ENCODE results near the gene NLRP7. TPM values are rescaled to one million over a fixed set of nuclear protein-coding genes. Genes with fewer than 3 reads are reported as not detected.
"Not testable (repeated sequence)": the region's sequence is repeated elsewhere in the genome, so short reads cannot be mapped to it uniquely, and the experiment has no call there.

The NLRP7 gene
- not detected in 2 replicates for total RNA-seq (2014; rRNA removed; shearing (Covaris generic))

GRCh38 chr19:54947381-54947780, at the start of gene NLRP7:
Gene NLRP7, minus strand, starts transcription at chr19:54947530.
- DNase-seq (ENCODE audit: low read depth): no peak

- no peak for DNase-seq (ENCODE audit: low read depth)
These were observed 48.2 kb upstream of the NLRP7 start for GRCh38 chr19:54995561-54995960.

GRCh38 chr19:54989531-54989930, 42.2 kb upstream of the NLRP7 start:
- not testable (repeated sequence) for DNase-seq (ENCODE audit: low read depth)

- DNase-seq (ENCODE audit: low read depth): not testable (repeated sequence)
These were observed 35.2 kb upstream of the NLRP7 start for GRCh38 chr19:54982562-54982961.

- DNase-seq (ENCODE audit: low read depth): not testable (repeated sequence)
These were observed 26.1 kb upstream of the NLRP7 start for GRCh38 chr19:54973229-54974090.

GRCh38 chr19:54971446-54971845, 24.1 kb upstream of the NLRP7 start:
- not testable (repeated sequence) for DNase-seq (ENCODE audit: low read depth)

GRCh38 chr19:54969647-54970046, 22.3 kb upstream of the NLRP7 start:
- no peak for DNase-seq (ENCODE audit: low read depth)

GRCh38 chr19:54967611-54968010, 20.3 kb upstream of the NLRP7 start:
- no peak for DNase-seq (ENCODE audit: low read depth)

- not testable (repeated sequence) for DNase-seq (ENCODE audit: low read depth)
These were observed 17.7 kb upstream of the NLRP7 start for GRCh38 chr19:54965055-54965454.

GRCh38 chr19:54959840-54960239, 12.5 kb upstream of the NLRP7 start:
- DNase-seq (ENCODE audit: low read depth): peak; percentile 20

GRCh38 chr19:54955376-54955775, 8.0 kb upstream of the NLRP7 start:
- peak; percentile 79 for DNase-seq (ENCODE audit: low read depth)

- not testable (repeated sequence) for DNase-seq (ENCODE audit: low read depth)
These were observed 6.0 kb upstream of the NLRP7 start for GRCh38 chr19:54953345-54953713.

- DNase-seq (ENCODE audit: low read depth): peak; percentile 90
These were observed 5.4 kb upstream of the NLRP7 start for GRCh38 chr19:54952591-54953344.

- DNase-seq (ENCODE audit: low read depth): not testable (repeated sequence)
These were observed 3.2 kb upstream of the NLRP7 start for GRCh38 chr19:54950580-54950979.

- DNase-seq (ENCODE audit: low read depth): no peak
These were observed 2.1 kb upstream of the NLRP7 start for GRCh38 chr19:54949412-54949811.

GRCh38 chr19:54943772-54944361, 3.5 kb downstream of the NLRP7 start:
- DNase-seq (ENCODE audit: low read depth): peak; percentile 68

GRCh38 chr19:54939538-54939937, 7.8 kb downstream of the NLRP7 start:
- not testable (repeated sequence) for DNase-seq (ENCODE audit: low read depth)

- DNase-seq (ENCODE audit: low read depth): no peak
These were observed 8.4 kb downstream of the NLRP7 start for GRCh38 chr19:54938906-54939305.

- no peak for DNase-seq (ENCODE audit: low read depth)
These were observed 9.4 kb downstream of the NLRP7 start for GRCh38 chr19:54937926-54938325.

- DNase-seq (ENCODE audit: low read depth): no peak
These were observed 19.0 kb downstream of the NLRP7 start for GRCh38 chr19:54928299-54928698.

GRCh38 chr19:54923276-54923675, 24.1 kb downstream of the NLRP7 start:
- no peak for DNase-seq (ENCODE audit: low read depth)

GRCh38 chr19:54921082-54921481, 26.2 kb downstream of the NLRP7 start:
- peak; percentile 14 for DNase-seq (ENCODE audit: low read depth)

Measured in M059J (cell line).